Ishikawa (cell line): ENCODE data around the gene ARFGAP3.

Source experiments
- CEBPB ChIP-seq: IDR thresholded peaks from 2 replicates; pipeline ENCODE4 v1.6.1; 2012
- CREB1 ChIP-seq: IDR thresholded peaks from 2 replicates; pipeline ENCODE4 v1.6.1; 2012; ENCODE audit warnings: low read depth
- EGR1 ChIP-seq: IDR thresholded peaks from 2 replicates; pipeline ENCODE4 v1.6.1; 2012
- EP300 ChIP-seq: IDR thresholded peaks from 2 replicates; pipeline ENCODE4 v1.6.1; 2012; ENCODE audit warnings: borderline replicate concordance
- FOXM1 ChIP-seq: IDR thresholded peaks from 2 replicates; pipeline ENCODE4 v1.6.1; 2012; ENCODE audit warnings: low read depth, borderline replicate concordance
- NFIC ChIP-seq: IDR thresholded peaks from 2 replicates; pipeline ENCODE4 v1.6.1; 2012
- RAD21 ChIP-seq: IDR thresholded peaks from 2 replicates; pipeline ENCODE4 v1.6.1; 2012; ENCODE audit warnings: low read depth
- TAF1 ChIP-seq: IDR thresholded peaks from 2 replicates; pipeline ENCODE4 v1.6.1; 2012; ENCODE audit warnings: low read depth, mild to moderate bottlenecking
- TCF12 ChIP-seq: IDR thresholded peaks from 2 replicates; pipeline ENCODE4 v1.6.1; 2012; ENCODE audit warnings: low read depth
- TEAD4 ChIP-seq: IDR thresholded peaks from 2 replicates; pipeline ENCODE4 v1.6.1; 2012
- YY1 ChIP-seq: IDR thresholded peaks from 2 replicates; pipeline ENCODE4 v1.6.1; 2012; ENCODE audit warnings: low read depth
- ZBTB7A ChIP-seq: IDR thresholded peaks from 2 replicates; pipeline ENCODE4 v1.6.1; 2012; ENCODE audit warnings: low read depth
- TF ChIP-seq, protein P1 (sequence below): IDR thresholded peaks from 2 replicates; pipeline ENCODE4 v1.6.1; 2012; ENCODE audit warnings: low read depth, mild to moderate bottlenecking
- TF ChIP-seq, protein P2 (sequence below): IDR thresholded peaks from 2 replicates; pipeline ENCODE4 v1.6.1; 2012
- TF ChIP-seq, protein P3 (sequence below): IDR thresholded peaks from 2 replicates; pipeline ENCODE4 v1.6.1; 2012

The ARFGAP3 gene

DNA sequence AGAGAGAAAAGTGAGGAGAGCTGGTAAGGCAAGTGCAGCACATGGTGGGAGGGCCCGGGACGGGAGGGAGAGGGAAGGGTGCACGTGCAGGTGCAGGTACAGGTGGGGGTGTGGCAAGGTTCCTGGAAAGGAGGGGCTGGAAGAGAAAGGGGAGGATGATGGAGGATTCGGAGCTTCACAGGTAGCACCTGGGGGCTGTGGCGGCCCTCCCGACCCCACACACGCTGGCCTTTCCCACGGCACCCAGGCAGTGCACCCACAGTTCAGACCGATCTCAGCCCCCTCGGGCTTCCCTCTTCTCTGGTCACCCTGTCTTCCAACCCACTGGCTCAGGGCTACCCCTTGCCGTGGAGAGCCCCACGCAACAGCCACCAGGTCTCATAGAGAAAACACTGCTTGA lies 69.1 kb downstream of the ARFGAP3 start:
- TF ChIP-seq, protein P1, sequence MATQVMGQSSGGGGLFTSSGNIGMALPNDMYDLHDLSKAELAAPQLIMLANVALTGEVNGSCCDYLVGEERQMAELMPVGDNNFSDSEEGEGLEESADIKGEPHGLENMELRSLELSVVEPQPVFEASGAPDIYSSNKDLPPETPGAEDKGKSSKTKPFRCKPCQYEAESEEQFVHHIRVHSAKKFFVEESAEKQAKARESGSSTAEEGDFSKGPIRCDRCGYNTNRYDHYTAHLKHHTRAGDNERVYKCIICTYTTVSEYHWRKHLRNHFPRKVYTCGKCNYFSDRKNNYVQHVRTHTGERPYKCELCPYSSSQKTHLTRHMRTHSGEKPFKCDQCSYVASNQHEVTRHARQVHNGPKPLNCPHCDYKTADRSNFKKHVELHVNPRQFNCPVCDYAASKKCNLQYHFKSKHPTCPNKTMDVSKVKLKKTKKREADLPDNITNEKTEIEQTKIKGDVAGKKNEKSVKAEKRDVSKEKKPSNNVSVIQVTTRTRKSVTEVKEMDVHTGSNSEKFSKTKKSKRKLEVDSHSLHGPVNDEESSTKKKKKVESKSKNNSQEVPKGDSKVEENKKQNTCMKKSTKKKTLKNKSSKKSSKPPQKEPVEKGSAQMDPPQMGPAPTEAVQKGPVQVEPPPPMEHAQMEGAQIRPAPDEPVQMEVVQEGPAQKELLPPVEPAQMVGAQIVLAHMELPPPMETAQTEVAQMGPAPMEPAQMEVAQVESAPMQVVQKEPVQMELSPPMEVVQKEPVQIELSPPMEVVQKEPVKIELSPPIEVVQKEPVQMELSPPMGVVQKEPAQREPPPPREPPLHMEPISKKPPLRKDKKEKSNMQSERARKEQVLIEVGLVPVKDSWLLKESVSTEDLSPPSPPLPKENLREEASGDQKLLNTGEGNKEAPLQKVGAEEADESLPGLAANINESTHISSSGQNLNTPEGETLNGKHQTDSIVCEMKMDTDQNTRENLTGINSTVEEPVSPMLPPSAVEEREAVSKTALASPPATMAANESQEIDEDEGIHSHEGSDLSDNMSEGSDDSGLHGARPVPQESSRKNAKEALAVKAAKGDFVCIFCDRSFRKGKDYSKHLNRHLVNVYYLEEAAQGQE = no peak
- TF ChIP-seq NFIC (no peak), CREB1 (no peak), YY1 (no peak)
- TF ChIP-seq, protein P2, sequence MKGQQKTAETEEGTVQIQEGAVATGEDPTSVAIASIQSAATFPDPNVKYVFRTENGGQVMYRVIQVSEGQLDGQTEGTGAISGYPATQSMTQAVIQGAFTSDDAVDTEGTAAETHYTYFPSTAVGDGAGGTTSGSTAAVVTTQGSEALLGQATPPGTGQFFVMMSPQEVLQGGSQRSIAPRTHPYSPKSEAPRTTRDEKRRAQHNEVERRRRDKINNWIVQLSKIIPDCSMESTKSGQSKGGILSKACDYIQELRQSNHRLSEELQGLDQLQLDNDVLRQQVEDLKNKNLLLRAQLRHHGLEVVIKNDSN = no peak

DNA sequence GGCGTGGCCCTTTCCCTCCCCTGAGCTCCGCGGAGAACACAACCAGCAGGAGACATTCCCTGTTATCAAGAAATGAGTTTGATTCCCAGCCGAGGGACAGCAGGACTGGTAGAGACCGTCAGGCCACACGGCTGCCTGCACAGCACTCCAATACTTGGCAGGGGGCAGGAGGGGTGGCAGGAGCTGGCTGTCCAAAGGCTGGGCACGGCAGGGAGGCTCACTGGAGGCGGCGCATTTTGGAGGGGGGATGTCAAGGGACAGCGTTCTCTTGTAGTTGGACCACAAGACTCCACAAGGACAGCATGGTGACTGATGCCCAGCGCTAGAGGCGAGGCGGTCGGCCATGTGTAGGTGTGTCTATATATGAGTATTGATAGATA lies 69.7 kb downstream of the ARFGAP3 start:
- no peak for TF ChIP-seq EP300
- TF ChIP-seq TCF12 = no peak
- TF ChIP-seq, protein P2 = no peak
- TF ChIP-seq ZBTB7A = no peak
- TF ChIP-seq EGR1 = no peak
- TF ChIP-seq TAF1 = no peak
- TF ChIP-seq CEBPB = no peak
- TF ChIP-seq CREB1 = no peak
- no peak for TF ChIP-seq YY1
- TF ChIP-seq, protein P3, sequence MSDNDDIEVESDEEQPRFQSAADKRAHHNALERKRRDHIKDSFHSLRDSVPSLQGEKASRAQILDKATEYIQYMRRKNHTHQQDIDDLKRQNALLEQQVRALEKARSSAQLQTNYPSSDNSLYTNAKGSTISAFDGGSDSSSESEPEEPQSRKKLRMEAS = no peak
- no peak for TF ChIP-seq NFIC
- no peak for TF ChIP-seq TEAD4
- TF ChIP-seq FOXM1 = no peak
- TF ChIP-seq RAD21 = no peak
- TF ChIP-seq, protein P1 = no peak

DNA sequence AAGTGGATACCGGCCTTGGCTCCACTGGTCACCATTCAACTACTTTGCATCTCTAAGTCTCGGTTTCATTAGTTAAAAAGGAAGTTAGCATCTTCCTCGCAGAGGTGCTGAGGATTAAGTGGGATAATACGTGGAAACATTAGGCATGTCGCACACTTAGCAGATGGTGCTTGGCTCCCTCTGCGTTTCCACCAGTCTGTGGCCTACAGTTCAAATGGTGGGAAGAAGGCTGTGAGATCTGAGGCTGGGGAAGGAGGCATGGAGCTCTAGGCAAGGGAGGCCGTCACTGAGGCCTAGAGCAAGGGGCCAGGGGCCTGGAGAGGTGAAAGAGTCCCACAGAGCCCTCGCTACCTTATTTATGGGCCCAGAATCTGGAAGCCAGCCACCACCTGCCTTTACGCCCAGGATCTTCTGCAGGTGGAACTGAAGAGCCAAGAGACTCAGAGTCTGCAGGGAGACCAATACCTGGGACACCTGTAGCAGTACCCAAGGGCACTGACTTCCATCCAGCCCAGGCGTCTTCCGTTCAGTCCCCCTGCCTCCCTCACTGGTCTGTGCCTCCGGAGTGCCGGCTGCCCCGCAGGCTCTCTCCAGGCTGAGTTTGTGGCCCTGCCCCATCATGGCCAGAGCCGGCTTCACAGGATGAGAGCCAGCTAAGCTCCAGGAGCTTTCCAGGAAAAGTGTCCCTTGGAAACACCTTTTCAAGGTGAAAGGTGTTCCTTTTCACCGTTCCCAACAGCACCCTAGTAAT lies 70.3 kb downstream of the ARFGAP3 start:
- TF ChIP-seq TAF1 (no peak), EGR1 (no peak)

DNA sequence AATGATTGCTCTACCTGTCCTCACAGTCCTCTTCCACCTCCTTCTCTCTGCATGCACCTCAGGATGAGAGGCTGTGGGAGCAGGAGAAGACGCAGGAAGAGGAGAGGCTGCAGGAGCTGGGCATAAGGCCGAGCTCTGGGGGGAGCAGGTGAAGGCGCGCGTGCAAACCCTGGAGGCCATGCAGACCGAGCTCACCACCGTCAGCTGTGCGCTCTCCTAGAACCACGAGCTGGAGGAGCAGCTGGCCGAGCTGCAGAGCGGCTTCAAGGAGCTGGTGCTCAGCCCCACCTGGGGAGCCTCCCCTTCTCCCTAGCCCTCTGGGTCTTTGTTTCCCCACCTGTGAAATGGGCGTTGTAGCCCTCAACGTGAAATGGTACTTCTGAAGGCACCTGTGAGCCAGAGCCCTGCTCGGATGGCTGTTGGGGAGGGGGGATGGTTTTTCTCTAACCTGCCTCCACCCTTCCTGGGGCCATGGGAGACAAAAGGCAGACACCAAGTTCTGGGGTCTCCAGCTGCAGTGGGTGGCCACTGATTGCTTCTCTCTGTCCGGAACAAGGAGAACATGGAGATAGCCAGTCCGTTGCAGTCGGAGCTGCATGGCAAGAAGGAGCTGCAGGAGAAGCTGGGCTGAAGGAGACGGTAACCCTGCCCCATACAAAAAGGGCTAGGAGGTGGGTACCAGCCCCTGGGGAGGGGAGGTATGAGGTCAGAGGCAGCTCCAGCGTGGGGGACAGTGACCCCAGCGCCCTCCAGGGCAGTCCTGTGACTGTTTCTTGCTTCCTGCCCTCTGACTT lies 71.2 kb downstream of the ARFGAP3 start:
- TF ChIP-seq TAF1 (no peak), EP300 (no peak), NFIC (no peak), FOXM1 (no peak), ZBTB7A (no peak), CREB1 (no peak), YY1 (no peak), EGR1 (no peak), TEAD4 (no peak), CEBPB (no peak), TCF12 (no peak), RAD21 (no peak)
- TF ChIP-seq, protein P2 = no peak
- TF ChIP-seq, protein P3 = no peak
- TF ChIP-seq, protein P1 = no peak
